H1 (cell line): ENCODE measurements around the gene CEP83. TPM values are rescaled to one million over a fixed set of nuclear protein-coding genes. Genes with fewer than 3 reads are reported as not detected.

ENCODE experiments used
- CTCF ChIA-PET: fragments of 300-600 bp; sonication (Branson Sonifier 250); formaldehyde crosslinking; loops from one replicate; lab custom pipeline; 2021; ENCODE audit not compliant: partially characterized antibody; lab: Charles Lee
- POLR2A ChIA-PET: fragments of 300-600 bp; sonication (Branson Sonifier 250); formaldehyde crosslinking; loops from one replicate; lab custom pipeline; 2021; ENCODE audit warnings: inconsistent platforms; ENCODE audit not compliant: partially characterized antibody; lab: Charles Lee
- DNase-seq, 2 experiments: peaks; one replicate each; pipeline versions ENCODE4 v3.0.0 to v3.0.0-alpha.2; 2010 to 2022; ENCODE audit warnings: low spot score in 2 of 2, low read depth in 1 of 2, mixed read lengths in 1 of 2
- FAIRE-seq: peaks from 2 replicates; lab custom pipeline; 2011; peaks lifted over from hg19 to GRCh38; lab: Jason Lieb, UNC
- H2AFZ ChIP-seq: 2 replicates; pipeline ENCODE4 v1.8.1; 2012; ENCODE audit warnings: low read length, inconsistent platforms
- H2AK5ac ChIP-seq: 2 replicates; pipeline ENCODE4 v1.6.1; 2013; ENCODE audit warnings: low read depth, low read length
- H2BK120ac ChIP-seq: replicated peaks from 2 replicates; pipeline ENCODE3; 2013; ENCODE audit warnings: low read depth, low read length, inconsistent platforms
- H2BK12ac ChIP-seq: 2 replicates; pipeline ENCODE4 v1.6.1; 2013; ENCODE audit warnings: low read depth, low read length
- H2BK15ac ChIP-seq: 2 replicates; pipeline ENCODE4 v1.6.1; 2013; ENCODE audit warnings: low read length
- H2BK20ac ChIP-seq: 2 replicates; pipeline ENCODE4 v1.6.1; 2013; ENCODE audit warnings: low read length
- H2BK5ac ChIP-seq: 2 replicates; pipeline ENCODE4 v1.6.1; 2013; ENCODE audit warnings: low read depth, low read length
- H3K14ac ChIP-seq: 2 replicates; pipeline ENCODE4 v1.6.1; 2013; ENCODE audit warnings: inconsistent platforms; ENCODE audit not compliant: insufficient read length
- H3K18ac ChIP-seq: 2 replicates; pipeline ENCODE4 v1.6.1; 2013; ENCODE audit warnings: low read length; ENCODE audit errors: extremely low read depth
- H3K23ac ChIP-seq: 2 replicates; pipeline ENCODE4 v1.6.1; 2013; ENCODE audit warnings: inconsistent platforms; ENCODE audit not compliant: insufficient read length
- H3K23me2 ChIP-seq: 2 replicates; pipeline ENCODE4 v1.6.1; 2013; ENCODE audit warnings: low read depth, low read length
- H3K27ac ChIP-seq: 2 replicates; pipeline ENCODE4 v1.6.1; 2011; ENCODE audit warnings: low read depth, low read length, inconsistent platforms
- H3K27me3 ChIP-seq, 4 experiments: replicated peaks in 1 of 4; 1 replicate in 1 of 4; 2 replicates in 3 of 4; pipeline versions ENCODE4 v1.6.1 to v1.8.1; 2011 to 2013; ENCODE audit warnings: low read length in 3 of 4, mild to moderate bottlenecking in 3 of 4, inconsistent platforms in 2 of 4, mixed read lengths in 2 of 4, moderate library complexity in 1 of 4; ENCODE audit not compliant: control insufficient read depth in 3 of 4, insufficient read depth in 3 of 4; ENCODE audit errors: extremely low read depth in 1 of 4
- H3K36me3 ChIP-seq, 4 experiments: 2 replicates each; pipeline versions ENCODE4 v1.6.1 to v1.8.1; 2011 to 2013; ENCODE audit warnings: mild to moderate bottlenecking in 4 of 4, low read length in 3 of 4, moderate library complexity in 2 of 4, control low read depth in 1 of 4, inconsistent platforms in 1 of 4; ENCODE audit not compliant: insufficient read depth in 4 of 4, control insufficient read depth in 2 of 4
- H3K4ac ChIP-seq: replicated peaks from 2 replicates; pipeline ENCODE3; 2013; ENCODE audit warnings: low read length, low read depth, mixed read lengths, inconsistent platforms; ENCODE audit not compliant: insufficient read length
- H3K4me1 ChIP-seq, 4 experiments: replicated peaks in 1 of 4; 1 replicate in 1 of 4; 2 replicates in 3 of 4; pipeline versions ENCODE4 v1.6.1 to v1.8.1; 2011 to 2013; ENCODE audit warnings: low read length in 3 of 4, inconsistent platforms in 2 of 4, mixed read lengths in 1 of 4; ENCODE audit not compliant: insufficient read depth in 4 of 4, control insufficient read depth in 3 of 4
- H3K4me2 ChIP-seq, 2 experiments: 2 replicates each; pipeline versions ENCODE4 v1.6.1 to v1.8.1; 2011 to 2013; ENCODE audit warnings: low read depth in 2 of 2, low read length in 2 of 2, control low read depth in 1 of 2, inconsistent platforms in 1 of 2, mild to moderate bottlenecking in 1 of 2; ENCODE audit not compliant: insufficient read depth in 1 of 2
- H3K4me3 ChIP-seq, 4 experiments: fragments of 200-600, 300-600 bp in 1 of 4; sonication (generic), shearing (Covaris generic), sonication (Bioruptor Twin) in 1 of 4; 2 replicates each; pipeline versions ENCODE4 v1.5.1 to v1.8.1; 2011 to 2016; ENCODE audit warnings: low read length in 4 of 4, low read depth in 3 of 4, control low read depth in 2 of 4, inconsistent platforms in 2 of 4, mild to moderate bottlenecking in 2 of 4, mixed read lengths in 1 of 4, moderate library complexity in 1 of 4; ENCODE audit not compliant: insufficient read depth in 2 of 4; ENCODE audit errors: extremely low read depth in 1 of 4
- H3K56ac ChIP-seq: replicated peaks from 2 replicates; pipeline ENCODE3; 2013; ENCODE audit warnings: low read depth, mild to moderate bottlenecking, mixed read lengths, low read length, inconsistent platforms; ENCODE audit not compliant: insufficient read length
- H3K79me1 ChIP-seq: 2 replicates; pipeline ENCODE4 v1.6.1; 2013; ENCODE audit warnings: low read depth, low read length, control low read depth
- H3K79me2 ChIP-seq, 2 experiments: 2 replicates each; pipeline versions ENCODE4 v1.6.1 to v1.8.1; 2012 to 2013; ENCODE audit warnings: low read length in 2 of 2, mild to moderate bottlenecking in 2 of 2, inconsistent platforms in 1 of 2; ENCODE audit not compliant: insufficient read depth in 2 of 2, control insufficient read depth in 1 of 2
- H3K9ac ChIP-seq, 4 experiments: replicated peaks in 1 of 4; 1 replicate in 1 of 4; 2 replicates in 3 of 4; pipeline versions ENCODE4 v1.6.1 to v1.8.1; 2011 to 2013; ENCODE audit warnings: low read depth in 3 of 4, low read length in 3 of 4, control low read depth in 2 of 4, mild to moderate bottlenecking in 2 of 4, moderate library complexity in 2 of 4, inconsistent platforms in 1 of 4; ENCODE audit errors: extremely low read depth in 1 of 4
- H3K9me3 ChIP-seq, 2 experiments: 2 replicates each; pipeline versions ENCODE4 v1.6.1 to v1.8.1; 2012 to 2013; ENCODE audit warnings: mild to moderate bottlenecking in 2 of 2, moderate library complexity in 2 of 2, control low read depth in 1 of 2, inconsistent platforms in 1 of 2, low read depth in 1 of 2, low read length in 1 of 2, mixed read lengths in 1 of 2; ENCODE audit not compliant: insufficient read depth in 2 of 2
- H4K20me1 ChIP-seq, 2 experiments: replicated peaks in 1 of 2; 2 replicates each; pipeline versions ENCODE3 to v1.8.1; 2011 to 2013; ENCODE audit warnings: inconsistent platforms in 2 of 2, low read length in 2 of 2, mild to moderate bottlenecking in 1 of 2; ENCODE audit not compliant: insufficient read depth in 2 of 2, control insufficient read depth in 1 of 2
- H4K5ac ChIP-seq: 2 replicates; pipeline ENCODE4 v1.6.1; 2013; ENCODE audit warnings: low read length, low read depth, mixed read lengths, inconsistent platforms; ENCODE audit not compliant: insufficient read length
- H4K8ac ChIP-seq: 2 replicates; pipeline ENCODE4 v1.8.0; 2013; ENCODE audit warnings: mild to moderate bottlenecking, moderate library complexity, low read length, inconsistent platforms; ENCODE audit not compliant: insufficient read depth; ENCODE audit errors: extremely low read depth
- H4K91ac ChIP-seq: replicated peaks from 2 replicates; pipeline ENCODE3; 2013; ENCODE audit warnings: low read length, mixed read lengths, inconsistent platforms; ENCODE audit not compliant: insufficient read length
- JUN ChIP-seq: IDR thresholded peaks from 2 replicates; pipeline ENCODE4 v1.6.1; 2011; ENCODE audit warnings: low read depth, mild to moderate bottlenecking, improper control_type of control experiment, low read length
- NRF1 ChIP-seq: IDR thresholded peaks from 2 replicates; pipeline ENCODE4 v1.6.1; 2011; ENCODE audit warnings: mild to moderate bottlenecking, low read depth, low read length, improper control_type of control experiment
- TBP ChIP-seq: IDR thresholded peaks from 2 replicates; pipeline ENCODE4 v1.6.1; 2011; ENCODE audit warnings: low read depth, low read length, improper control_type of control experiment
- WGBS, 2 experiments: shearing (Covaris generic) in 1 of 2; methylation state at CpG; one replicate each; pipeline versions ENCODE4 v1.1.6 to v1.1.7; 2013 to 2015; ENCODE audit warnings: low lambda C conversion rate in 2 of 2, mixed read lengths in 2 of 2, inconsistent platforms in 1 of 2, low coverage in 1 of 2, missing lambda C conversion rate in 1 of 2; ENCODE audit not compliant: insufficient replicate concordance in 2 of 2, insufficient coverage in 1 of 2, insufficient read length in 1 of 2; ENCODE audit errors: extremely low coverage in 1 of 2, missing lambda C conversion rate in 1 of 2; 5-methylcytosine and 5-hydroxymethylcytosine counted together
- polyA plus RNA-seq, 7 experiments: library from polyadenylated mRNA; depleted of rRNA in 3 of 7; stranded (reverse) in 5 of 7; unstranded in 2 of 7; fragments of >200 nt in 5 of 7; fragments of 200-250 nt in 2 of 7; gene quantifications; 1 replicate in 5 of 7; 2 replicates in 1 of 7; 4 replicates in 1 of 7; pipeline versions ENCODE4 v1.2.1 to v1.2.3, GENCODE V29; 2011 to 2013; ENCODE audit warnings: missing spikeins in 2 of 7, mixed read lengths in 2 of 7
- total RNA-seq: library from RNA; stranded (reverse); fragmentation: NEBNext Ultra II Directional; extraction: Animal tissue kit (Norgen Biotek cat#: 25700); gene quantifications from 2 replicates; pipeline ENCODE4 v1.2.1, GENCODE V29; 2021
- TF ChIP-seq, protein P1 (sequence below): IDR thresholded peaks from 2 replicates; pipeline ENCODE4 v1.6.1; 2011; ENCODE audit warnings: low read depth, mild to moderate bottlenecking, low read length; ENCODE audit not compliant: insufficient read depth

CEP83 gene
- total and polyA plus RNA-seq, 2 of the 8 experiments (the other 6 are each of a cell fraction or from before 2014, with no cell fraction given): 6.0 to 25.8 TPM

DNA sequence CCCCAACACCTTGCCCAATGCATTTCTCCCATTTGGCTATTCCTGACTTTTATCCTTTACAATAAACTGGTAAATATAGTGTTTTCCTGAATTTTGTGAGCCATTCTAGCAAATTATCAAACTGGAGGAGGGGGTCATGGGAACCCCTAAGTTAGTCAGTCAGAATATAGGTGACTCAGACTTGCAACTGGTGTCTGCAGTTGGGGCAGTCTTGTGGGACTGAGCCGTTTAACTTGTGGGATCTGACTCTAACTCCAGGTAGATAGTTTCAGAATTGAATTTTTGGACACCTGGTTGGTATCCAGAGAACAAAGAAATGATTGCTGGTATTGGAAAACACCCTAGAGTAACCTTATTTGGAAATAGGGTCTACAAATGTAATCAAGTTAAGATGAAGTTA lies 133.4 kb downstream of the CEP83 start:
- no peaks in the 10 kb centered on the region for H3K79me2 ChIP-seq
- no peak overlapping the region for H2AFZ ChIP-seq
- ChIA-PET CTCF (interaction anchor here (1.4 kb wide), 1 partner anchor 11 kb away, joined by 3 read pairs; no protein-coding TSS in a partner anchor), POLR2A (no interaction called here)
- no peak overlapping the region for H4K5ac ChIP-seq
- H3K36me3 ChIP-seq: peaks cover 2 to 28% (median 17%) of the 10 kb centered on the region in 4 experiments; a peak in 7 of 8 replicates
- no peak for DNase-seq
- H3K56ac ChIP-seq: no peak overlapping the region
- no peak overlapping the region for H4K91ac ChIP-seq
- no peak overlapping the region for H3K27ac ChIP-seq
- FAIRE-seq: no peak
- no peak overlapping the region for H3K18ac ChIP-seq
- no peak overlapping the region for H2BK20ac ChIP-seq
- no peak overlapping the region for H2BK120ac ChIP-seq
- no peak overlapping the region for H2BK12ac ChIP-seq
- H2BK5ac ChIP-seq: no peak overlapping the region
- H3K14ac ChIP-seq: no peak overlapping the region
- H4K8ac ChIP-seq: no peak overlapping the region
- 82% methylated on average over 1 of the region's 1 CpG; no CpG with 5 or more reads in 1 of the 2 experiments for WGBS, 2 experiments
- no peak overlapping the region for H2AK5ac ChIP-seq
- H3K23me2 ChIP-seq: 0 out of 2 replicates have a peak, but pooled peaks cover 1% of the 10 kb centered on the region
- no peak overlapping the region for H3K23ac ChIP-seq
- no peak overlapping the region for H3K4ac ChIP-seq
- no peak overlapping the region for H2BK15ac ChIP-seq
- H3K9me3 ChIP-seq: peaks cover 9 to 17% of the 10 kb centered on the region in 2 experiments; a peak in 3 of 4 replicates
- no peaks in the 10 kb centered on the region for H3K79me1 ChIP-seq
- H3K4me1 ChIP-seq: no peaks in the 10 kb centered on the region
- no peak overlapping the region for H3K4me2 ChIP-seq
- no peak overlapping the region for H3K9ac ChIP-seq
- no peaks in the 10 kb centered on the region for H3K27me3 ChIP-seq
- no peak overlapping the region for H3K4me3 ChIP-seq
- no peaks in the 10 kb centered on the region for H4K20me1 ChIP-seq
- TF ChIP-seq JUN (no peak), TBP (no peak), NRF1 (no peak)
- TF ChIP-seq, protein P1, sequence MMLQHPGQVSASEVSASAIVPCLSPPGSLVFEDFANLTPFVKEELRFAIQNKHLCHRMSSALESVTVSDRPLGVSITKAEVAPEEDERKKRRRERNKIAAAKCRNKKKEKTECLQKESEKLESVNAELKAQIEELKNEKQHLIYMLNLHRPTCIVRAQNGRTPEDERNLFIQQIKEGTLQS: no peak
